ENCODE results near the gene ANKRD17.

- TF ChIP-seq POLR2A (conservative IDR thresholded peaks at IDR 0.05) (no peak), THAP7 (CRISPR knock-in tag; IDR thresholded peaks at IDR 0.05) (no peak), FOXM1 (IDR thresholded peaks at IDR 0.05; ENCODE audit: low read depth) (no peak), FOXM1 (CRISPR knock-in tag; IDR thresholded peaks at IDR 0.05; ENCODE audit: low read depth) (no peak), CTCF (IDR thresholded peaks at IDR 0.05 in 2 of 3, conservative IDR thresholded peaks at IDR 0.05 in 1 of 3; ENCODE audit: insufficient read depth in 2 of 3, low read depth in 1 of 3, low read length in 3 of 3) (no peak), ELK1 (CRISPR knock-in tag; IDR thresholded peaks at IDR 0.05) (no peak), MTF1 (CRISPR knock-in tag; IDR thresholded peaks at IDR 0.05; ENCODE audit: borderline replicate concordance) (no peak), FOXK2 (conservative IDR thresholded peaks at IDR 0.05 in 1 of 2, IDR thresholded peaks at IDR 0.05 in 1 of 2; ENCODE audit: low read depth in 2 of 2) (no peak), POU5F1 (IDR thresholded peaks at IDR 0.05; ENCODE audit: borderline replicate concordance, low read depth, low read length, partially characterized antibody) (no peak), HDAC8 (tag; IDR thresholded peaks at IDR 0.05) (no peak), POLR2AphosphoS5 (IDR thresholded peaks at IDR 0.05; ENCODE audit: control insufficient read depth, insufficient read depth, low read depth, low read length) (no peak), SMAD1 (IDR thresholded peaks at IDR 0.05; ENCODE audit: low read depth, low read length, partially characterized antibody) (no peak), PBX2 (CRISPR knock-in tag; IDR thresholded peaks at IDR 0.05; ENCODE audit: low read depth) (no peak), PBX2 (tag; conservative IDR thresholded peaks at IDR 0.05; ENCODE audit: low read depth) (no peak)
Measured at GRCh38 chr4:73237044-73237443, 21.6 kb downstream of the ANKRD17 start.
